Loucy (cell line): ENCODE results near the gene PSG4.
"Not testable (repeated sequence)": the region's sequence is repeated elsewhere in the genome, so short reads cannot be mapped to it uniquely, and the experiment has no call there.

ENCODE experiments used
- H2AFZ ChIP-seq: fragments of 200-600 bp; sonication (generic); 2 replicates; pipeline ENCODE4 v1.6.0; 2016; ENCODE audit warnings: antibody characterized with exemption, mild to moderate bottlenecking, low read length, moderate library complexity
- H3F3A ChIP-seq: fragments of 200-600 bp; 2 replicates; pipeline ENCODE4 v1.6.0; 2016; ENCODE audit warnings: antibody characterized with exemption, low read depth, mild to moderate bottlenecking
- H3K27me3 ChIP-seq: fragments of 200-600 bp; sonication (generic); 2 replicates; pipeline ENCODE4 v1.6.1; 2014; ENCODE audit warnings: low read length, mild to moderate bottlenecking; ENCODE audit not compliant: insufficient read depth, poor library complexity, severe bottlenecking
- H3K36me3 ChIP-seq: fragments of 200-600 bp; sonication (generic); 2 replicates; pipeline ENCODE4 v1.6.1; 2016; ENCODE audit warnings: low read length; ENCODE audit not compliant: insufficient read depth
- H3K4me1 ChIP-seq: fragments of 200-600 bp; sonication (generic); 2 replicates; pipeline ENCODE4 v1.5.1; 2014; ENCODE audit warnings: low read length, mild to moderate bottlenecking; ENCODE audit not compliant: insufficient read depth, poor library complexity, severe bottlenecking
- H3K4me2 ChIP-seq: fragments of 200-600 bp; sonication (generic); 2 replicates; pipeline ENCODE4 v1.6.0; 2014; ENCODE audit warnings: antibody characterized with exemption, low read length, low read depth, mild to moderate bottlenecking; ENCODE audit not compliant: poor library complexity, severe bottlenecking
- H3K4me3 ChIP-seq: fragments of 200-600 bp; sonication (generic); 2 replicates; pipeline ENCODE4 v1.5.1; 2014; ENCODE audit warnings: low read length, mild to moderate bottlenecking, mixed read lengths; ENCODE audit not compliant: poor library complexity, severe bottlenecking
- H3K79me2 ChIP-seq: fragments of 200-600 bp; sonication (generic); 2 replicates; pipeline ENCODE4 v1.6.1; 2014; ENCODE audit warnings: low read length; ENCODE audit not compliant: insufficient read depth
- H3K9ac ChIP-seq: fragments of 200-600 bp; sonication (generic); 2 replicates; pipeline ENCODE4 v1.6.0; 2014; ENCODE audit warnings: mild to moderate bottlenecking, low read depth, low read length, moderate library complexity; ENCODE audit not compliant: poor library complexity, severe bottlenecking
- H3K9me2 ChIP-seq: fragments of 200-600 bp; sonication (generic); replicated peaks from 2 replicates; pipeline ENCODE4 v1.6.1; 2016; ENCODE audit warnings: low read depth, low read length, mixed read lengths
- H3K9me3 ChIP-seq: fragments of 200-600 bp; sonication (generic); 2 replicates; pipeline ENCODE4 v1.6.1; 2014; ENCODE audit warnings: mild to moderate bottlenecking, antibody characterized with exemption, low read length, low read depth; ENCODE audit not compliant: insufficient read depth
- H4K20me1 ChIP-seq: fragments of 200-600 bp; sonication (generic); 2 replicates; pipeline ENCODE4 v1.6.0; 2014; ENCODE audit warnings: antibody characterized with exemption, low read length, mild to moderate bottlenecking; ENCODE audit not compliant: insufficient read depth, poor library complexity, severe bottlenecking
- TF ChIP-seq, protein P1 (sequence below): fragments of 200-600 bp; sonication (generic); conservative IDR thresholded peaks from 2 replicates; pipeline ENCODE4 v1.5.1; 2014; ENCODE audit warnings: mild to moderate bottlenecking, antibody characterized with exemption, low read length

PSG4 gene

GRCh38 chr19:43188092-43188491, 17.3 kb downstream of the PSG4 start:
- H3K27me3 ChIP-seq, H3F3A ChIP-seq, H4K20me1 ChIP-seq, H3K4me1 ChIP-seq, H3K4me3 ChIP-seq, H3K36me3 ChIP-seq, H3K9me2 ChIP-seq, H3K9me3 ChIP-seq, H3K79me2 ChIP-seq, H3K9ac ChIP-seq, H2AFZ ChIP-seq, H3K4me2 ChIP-seq: not testable (repeated sequence)
- TF ChIP-seq, protein P1, sequence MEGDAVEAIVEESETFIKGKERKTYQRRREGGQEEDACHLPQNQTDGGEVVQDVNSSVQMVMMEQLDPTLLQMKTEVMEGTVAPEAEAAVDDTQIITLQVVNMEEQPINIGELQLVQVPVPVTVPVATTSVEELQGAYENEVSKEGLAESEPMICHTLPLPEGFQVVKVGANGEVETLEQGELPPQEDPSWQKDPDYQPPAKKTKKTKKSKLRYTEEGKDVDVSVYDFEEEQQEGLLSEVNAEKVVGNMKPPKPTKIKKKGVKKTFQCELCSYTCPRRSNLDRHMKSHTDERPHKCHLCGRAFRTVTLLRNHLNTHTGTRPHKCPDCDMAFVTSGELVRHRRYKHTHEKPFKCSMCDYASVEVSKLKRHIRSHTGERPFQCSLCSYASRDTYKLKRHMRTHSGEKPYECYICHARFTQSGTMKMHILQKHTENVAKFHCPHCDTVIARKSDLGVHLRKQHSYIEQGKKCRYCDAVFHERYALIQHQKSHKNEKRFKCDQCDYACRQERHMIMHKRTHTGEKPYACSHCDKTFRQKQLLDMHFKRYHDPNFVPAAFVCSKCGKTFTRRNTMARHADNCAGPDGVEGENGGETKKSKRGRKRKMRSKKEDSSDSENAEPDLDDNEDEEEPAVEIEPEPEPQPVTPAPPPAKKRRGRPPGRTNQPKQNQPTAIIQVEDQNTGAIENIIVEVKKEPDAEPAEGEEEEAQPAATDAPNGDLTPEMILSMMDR = peak; percentile 41; the same call in 1 of the 2 replicates

DNA sequence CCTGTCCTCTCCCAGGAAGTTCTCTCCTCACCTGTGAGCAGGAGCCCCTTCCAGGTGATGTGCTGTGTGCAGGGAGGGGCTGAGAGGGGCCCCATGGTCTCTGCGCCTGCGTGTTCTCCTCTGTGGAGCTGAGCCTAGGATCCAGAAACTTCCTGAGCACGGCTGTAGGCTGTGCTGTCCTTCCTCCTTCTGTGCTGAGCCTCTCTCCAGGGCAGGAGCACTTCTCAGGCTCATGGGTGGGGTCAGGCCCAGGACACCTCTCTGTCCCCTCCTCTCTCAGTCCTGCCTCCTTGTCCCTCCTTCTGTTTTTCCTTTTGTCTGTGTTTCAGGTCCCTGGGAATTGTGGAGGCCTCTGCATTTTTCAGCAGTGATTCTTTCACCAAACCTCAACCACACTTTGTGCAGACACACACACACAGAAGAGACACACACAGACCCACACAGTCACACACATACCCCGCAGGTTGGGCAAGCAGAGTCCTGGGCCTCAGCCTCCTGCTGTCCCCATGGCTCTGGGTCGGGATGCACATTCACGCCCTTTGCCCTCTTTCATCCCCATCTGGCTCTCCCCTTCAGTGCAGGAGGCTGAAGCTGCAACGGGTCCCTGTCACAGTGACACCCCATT, 19.0 kb downstream of the PSG4 start, which contains the start of gene PSG5:
PSG5 (minus strand) TSS at position 226 of the 625 bp plus-strand sequence; CDS start at position 95, 131 bp downstream.
- H2AFZ ChIP-seq, H3K4me3 ChIP-seq, H3K4me2 ChIP-seq, H4K20me1 ChIP-seq, H3K9me3 ChIP-seq, H3F3A ChIP-seq, H3K79me2 ChIP-seq, H3K9me2 ChIP-seq, H3K27me3 ChIP-seq, H3K9ac ChIP-seq, H3K4me1 ChIP-seq, H3K36me3 ChIP-seq: not testable (repeated sequence)

GRCh38 chr19:43181869-43182771, 23.3 kb downstream of the PSG4 start:
- not testable (repeated sequence) for H3K4me3 ChIP-seq, H3K9me3 ChIP-seq, H3K4me2 ChIP-seq, H3K27me3 ChIP-seq, H3F3A ChIP-seq, H3K4me1 ChIP-seq, H2AFZ ChIP-seq, H3K36me3 ChIP-seq, H4K20me1 ChIP-seq, H3K9ac ChIP-seq, H3K9me2 ChIP-seq, H3K79me2 ChIP-seq

GRCh38 chr19:43179569-43180147, 25.8 kb downstream of the PSG4 start:
- H3K4me2 ChIP-seq, H3K36me3 ChIP-seq, H2AFZ ChIP-seq, H3K4me3 ChIP-seq, H4K20me1 ChIP-seq, H3K9ac ChIP-seq, H3K27me3 ChIP-seq, H3K79me2 ChIP-seq, H3K9me2 ChIP-seq, H3K9me3 ChIP-seq, H3K4me1 ChIP-seq, H3F3A ChIP-seq: not testable (repeated sequence)
- TF ChIP-seq, protein P1 = peak; percentile 50

- H3K4me2 ChIP-seq, H3K9me2 ChIP-seq, H3K4me1 ChIP-seq, H3F3A ChIP-seq, H2AFZ ChIP-seq, H3K27me3 ChIP-seq, H3K9ac ChIP-seq, H3K4me3 ChIP-seq, H3K36me3 ChIP-seq, H4K20me1 ChIP-seq, H3K9me3 ChIP-seq, H3K79me2 ChIP-seq: not testable (repeated sequence)
Measured at GRCh38 chr19:43178577-43178976, 26.9 kb downstream of the PSG4 start.

DNA sequence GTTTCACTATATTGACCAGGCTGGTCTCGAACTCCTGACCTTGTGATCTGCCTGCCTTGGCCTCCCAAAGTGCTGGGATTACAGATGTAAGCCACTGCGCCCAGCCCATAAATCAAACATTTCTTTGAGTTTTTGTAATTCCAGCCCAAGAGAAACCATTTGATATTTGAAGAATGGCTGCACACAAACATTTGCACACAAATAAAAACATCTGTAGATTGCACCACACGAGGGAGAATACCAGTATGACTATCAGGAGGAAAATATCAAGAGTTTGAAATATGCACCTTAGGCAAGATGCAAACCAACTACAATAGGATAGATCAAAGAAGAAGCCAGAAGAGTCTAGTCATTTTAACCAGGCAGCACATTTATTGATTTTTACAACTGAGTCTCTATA, 39.5 kb downstream of the PSG4 start:
- not testable (repeated sequence) for H3K9ac ChIP-seq, H3K36me3 ChIP-seq, H3K4me1 ChIP-seq

More for the DNA sequence above, 39.5 kb downstream of the PSG4 start:
- H2AFZ ChIP-seq, H3K9me3 ChIP-seq, H3K79me2 ChIP-seq, H4K20me1 ChIP-seq, H3K9me2 ChIP-seq, H3K4me2 ChIP-seq, H3F3A ChIP-seq, H3K27me3 ChIP-seq, H3K4me3 ChIP-seq: not testable (repeated sequence)
